ENCODE data around the gene MIA3.
"Not testable (repeated sequence)": the region's sequence is repeated elsewhere in the genome, so short reads cannot be mapped to it uniquely, and the experiment has no call there.

The MIA3 gene

GRCh38 chr1:222618001-222618879 is at the start of gene MIA3:
TSS of gene MIA3 (plus strand) at chr1:222618097. CDS start at chr1:222618111, 14 bp downstream.
- DNase-seq (ENCODE audit: low spot score) = peak; percentile 87

- no peak for DNase-seq (ENCODE audit: low spot score)
Measured at GRCh38 chr1:222570837-222571236, 47.1 kb upstream of the MIA3 start.

GRCh38 chr1:222579316-222579715 is 38.6 kb upstream of the MIA3 start:
- no peak for DNase-seq (ENCODE audit: low spot score)

GRCh38 chr1:222582099-222582774 is 35.7 kb upstream of the MIA3 start:
- no peak for DNase-seq (ENCODE audit: low spot score)

GRCh38 chr1:222583079-222583478 is 34.8 kb upstream of the MIA3 start:
- no peak for DNase-seq (ENCODE audit: low spot score)

GRCh38 chr1:222586842-222587241 is 31.1 kb upstream of the MIA3 start:
- DNase-seq (ENCODE audit: low spot score) = no peak

GRCh38 chr1:222588135-222588534 is 29.8 kb upstream of the MIA3 start:
- DNase-seq (ENCODE audit: low spot score) = no peak

GRCh38 chr1:222589462-222590302 is 28.2 kb upstream of the MIA3 start, which contains the start of gene TAF1A:
TSS of gene TAF1A (minus strand) at chr1:222589933.
- peak; percentile 90 for DNase-seq (ENCODE audit: low spot score)

- DNase-seq (ENCODE audit: low spot score) = no peak
Measured at GRCh38 chr1:222592171-222592570, 25.7 kb upstream of the MIA3 start.

- no peak for DNase-seq (ENCODE audit: low spot score)
Measured at GRCh38 chr1:222594789-222595188, 23.1 kb upstream of the MIA3 start.

GRCh38 chr1:222596696-222597095 is 21.2 kb upstream of the MIA3 start:
- DNase-seq (ENCODE audit: low spot score) = no peak

- DNase-seq (ENCODE audit: low spot score) = no peak
Measured at GRCh38 chr1:222600281-222600680, 17.6 kb upstream of the MIA3 start.

GRCh38 chr1:222601257-222601656 is 16.6 kb upstream of the MIA3 start:
- no peak for DNase-seq (ENCODE audit: low spot score)

GRCh38 chr1:222606757-222607156 is 11.1 kb upstream of the MIA3 start:
- DNase-seq (ENCODE audit: low spot score) = no peak

GRCh38 chr1:222609111-222609510 is 8.8 kb upstream of the MIA3 start:
- not testable (repeated sequence) for DNase-seq (ENCODE audit: low spot score)

- no peak for DNase-seq (ENCODE audit: low spot score)
Measured at GRCh38 chr1:222610728-222611127, 7.2 kb upstream of the MIA3 start.

GRCh38 chr1:222613627-222614026 is 4.3 kb upstream of the MIA3 start:
- DNase-seq (ENCODE audit: low spot score) = no peak

- no peak for DNase-seq (ENCODE audit: low spot score)
Measured at GRCh38 chr1:222616525-222616924, 1.4 kb upstream of the MIA3 start.

- DNase-seq (ENCODE audit: low spot score) = peak; percentile 81
Measured at GRCh38 chr1:222617367-222617951, 438 bp upstream of the MIA3 start.

- DNase-seq (ENCODE audit: low spot score) = peak; percentile 5
Measured at GRCh38 chr1:222618880-222619596, 1.1 kb downstream of the MIA3 start.

- DNase-seq (ENCODE audit: low spot score) = no peak
Measured at GRCh38 chr1:222620566-222620965, 2.7 kb downstream of the MIA3 start.

Measured in COLO829 (cell line).